DMS153 treated with DMSO at 0.1 percent for 48 hours (cell line): ENCODE measurements around the gene SSU72.

ENCODE experiments used
- DNase-seq: peaks from one replicate; lab custom pipeline; 2025; ENCODE audit not compliant: unreplicated experiment; lab: John Stamatoyannopoulos, UW

The SSU72 gene

GRCh38 chr1:1574721-1575537 is at the start of gene SSU72:
Gene SSU72, minus strand, starts transcription at chr1:1574863. Its CDS starts 306 bp downstream, at chr1:1574557.
- DNase-seq: peak; percentile 94

GRCh38 chr1:1623631-1624442 is 49.2 kb upstream of the SSU72 start:
- DNase-seq: no peak

GRCh38 chr1:1623181-1623630 is 48.5 kb upstream of the SSU72 start:
- no peak for DNase-seq

DNA sequence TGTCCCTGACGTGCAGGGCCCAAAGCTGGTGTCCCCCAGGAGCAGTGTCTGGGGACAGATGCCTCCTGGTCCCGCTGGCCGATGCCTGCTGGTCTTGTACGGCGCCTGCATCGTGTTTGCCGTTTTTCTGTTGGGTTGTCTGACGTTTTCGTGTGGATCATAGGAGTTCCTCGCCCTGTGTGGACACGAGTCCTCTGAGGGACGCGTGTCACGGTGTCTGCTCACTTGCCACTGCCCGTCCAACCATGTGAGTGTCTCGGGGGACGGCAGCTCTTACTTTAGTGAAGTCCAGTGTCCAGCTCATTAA is 48.1 kb upstream of the SSU72 start:
- DNase-seq: no peak

DNA sequence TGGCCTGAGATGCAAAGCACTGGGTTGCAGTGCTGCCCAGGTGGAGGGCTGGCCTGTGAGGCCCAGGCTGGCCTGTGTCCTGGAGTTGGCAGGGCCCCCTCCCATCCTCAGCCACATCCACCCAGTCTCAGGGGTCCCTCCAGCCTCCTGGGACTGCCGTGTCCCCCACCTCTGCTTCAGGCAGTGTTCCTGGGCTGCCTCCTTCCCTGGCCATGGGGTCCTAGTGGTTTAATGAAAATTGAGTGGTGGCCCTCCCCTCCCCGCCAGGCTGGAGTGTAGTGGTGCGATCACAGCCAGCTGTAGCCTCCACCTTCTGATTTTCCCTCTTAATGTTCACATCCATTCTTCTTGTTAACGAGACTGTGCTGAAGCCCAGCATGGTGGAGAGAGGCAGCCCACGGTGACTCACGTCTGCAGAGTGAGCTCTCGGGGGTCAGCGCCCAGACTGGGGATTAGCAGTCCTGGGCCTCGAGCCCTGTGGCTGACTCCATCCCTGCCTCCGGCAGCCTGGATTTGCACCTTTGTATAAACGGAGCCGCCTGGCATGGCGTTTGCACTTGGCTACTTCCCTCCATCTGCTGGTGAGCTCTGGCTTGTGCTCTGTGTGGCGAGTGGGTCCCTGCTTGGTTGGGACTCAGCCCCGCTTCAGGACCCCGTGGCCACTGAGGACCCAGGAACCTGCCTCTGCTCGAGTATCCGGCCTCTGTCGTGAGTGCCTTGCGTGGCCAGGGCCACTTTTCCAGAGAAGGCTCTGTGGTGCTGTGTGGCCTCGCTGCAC is 47.5 kb upstream of the SSU72 start:
- no peak for DNase-seq

DNA sequence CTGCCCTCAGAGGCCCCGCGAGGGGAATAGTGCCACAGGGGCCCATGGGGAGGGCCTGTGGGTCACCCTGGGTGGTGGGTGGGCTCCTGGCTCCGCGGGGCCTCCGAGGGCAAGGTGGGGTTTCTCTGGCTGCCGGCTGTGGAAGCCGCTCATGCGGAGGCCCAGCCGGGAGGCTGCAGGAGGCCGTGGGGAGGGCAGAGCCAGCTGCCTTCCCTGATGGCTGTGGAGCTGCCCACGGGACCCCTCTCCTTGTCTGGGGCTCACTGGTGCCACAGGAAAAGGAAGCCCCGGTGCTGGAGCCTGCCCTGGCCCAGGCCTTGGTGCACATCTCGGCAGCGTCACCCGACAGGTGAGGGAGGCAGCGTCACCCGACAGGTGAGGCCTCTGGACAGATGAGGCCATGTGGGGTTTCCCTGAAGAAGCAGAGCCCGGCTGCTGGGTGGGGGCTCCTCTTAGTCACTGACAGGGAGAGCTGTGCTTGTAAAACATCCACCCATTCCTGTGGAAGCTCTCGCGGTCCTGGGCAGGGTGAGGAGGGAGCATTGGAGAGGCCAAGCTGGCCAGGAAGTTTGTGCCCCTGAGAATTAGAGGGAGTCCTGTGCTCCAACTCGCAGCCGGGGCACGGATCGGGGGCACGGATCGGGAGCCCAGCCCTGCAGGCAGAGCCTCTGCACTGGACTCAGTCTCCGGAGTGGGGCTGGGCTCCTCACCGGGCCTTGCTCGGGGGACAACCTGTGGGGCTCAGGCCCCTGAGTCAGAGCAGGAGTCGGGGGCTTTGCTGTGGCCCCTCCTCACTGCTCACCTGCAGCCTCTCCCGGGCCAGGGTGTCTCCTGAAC is 46.7 kb upstream of the SSU72 start:
- no peak for DNase-seq

GRCh38 chr1:1620433-1621139 is 45.9 kb upstream of the SSU72 start:
- no peak for DNase-seq

GRCh38 chr1:1619917-1620361 is 45.3 kb upstream of the SSU72 start:
- no peak for DNase-seq

DNA sequence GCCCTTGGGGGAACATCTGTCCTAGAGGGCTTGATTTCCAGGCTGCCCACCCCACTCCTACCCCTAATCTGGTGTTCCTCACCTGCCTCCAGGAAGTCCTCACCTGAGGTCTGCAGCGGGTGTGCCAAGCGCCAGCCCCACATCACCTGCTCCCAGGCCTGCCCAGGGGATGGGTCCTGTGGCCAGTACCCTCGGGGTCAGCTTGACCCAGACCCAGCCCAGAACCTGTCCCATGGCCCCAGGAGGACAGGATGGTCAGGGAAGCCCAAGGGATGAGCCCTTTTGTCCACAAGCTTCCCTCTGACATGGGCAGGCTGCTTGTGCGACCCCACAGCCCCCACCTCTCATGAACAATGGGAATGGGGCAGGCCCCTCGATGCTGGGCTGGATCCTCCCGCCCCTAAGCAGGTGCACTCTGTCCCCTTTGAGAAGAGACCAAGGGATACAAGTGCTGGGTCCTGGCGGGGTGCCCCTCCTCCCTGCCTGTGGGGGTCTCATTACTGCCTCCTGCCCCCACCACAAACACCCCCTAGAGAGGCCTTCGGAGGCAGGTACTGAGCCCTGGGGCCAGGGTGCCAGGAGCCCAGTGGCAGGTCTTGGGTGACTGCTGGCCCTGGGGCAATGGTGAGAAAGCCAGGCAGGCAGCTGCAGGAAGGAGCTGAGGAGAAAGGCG is 43.9 kb upstream of the SSU72 start:
- no peak for DNase-seq

- DNase-seq: no peak
Observed at GRCh38 chr1:1617925-1618324, 43.3 kb upstream of the SSU72 start.

GRCh38 chr1:1617516-1617915 is 42.9 kb upstream of the SSU72 start:
- no peak for DNase-seq

- DNase-seq: no peak
Observed at GRCh38 chr1:1616838-1617237, 42.2 kb upstream of the SSU72 start.

DNA sequence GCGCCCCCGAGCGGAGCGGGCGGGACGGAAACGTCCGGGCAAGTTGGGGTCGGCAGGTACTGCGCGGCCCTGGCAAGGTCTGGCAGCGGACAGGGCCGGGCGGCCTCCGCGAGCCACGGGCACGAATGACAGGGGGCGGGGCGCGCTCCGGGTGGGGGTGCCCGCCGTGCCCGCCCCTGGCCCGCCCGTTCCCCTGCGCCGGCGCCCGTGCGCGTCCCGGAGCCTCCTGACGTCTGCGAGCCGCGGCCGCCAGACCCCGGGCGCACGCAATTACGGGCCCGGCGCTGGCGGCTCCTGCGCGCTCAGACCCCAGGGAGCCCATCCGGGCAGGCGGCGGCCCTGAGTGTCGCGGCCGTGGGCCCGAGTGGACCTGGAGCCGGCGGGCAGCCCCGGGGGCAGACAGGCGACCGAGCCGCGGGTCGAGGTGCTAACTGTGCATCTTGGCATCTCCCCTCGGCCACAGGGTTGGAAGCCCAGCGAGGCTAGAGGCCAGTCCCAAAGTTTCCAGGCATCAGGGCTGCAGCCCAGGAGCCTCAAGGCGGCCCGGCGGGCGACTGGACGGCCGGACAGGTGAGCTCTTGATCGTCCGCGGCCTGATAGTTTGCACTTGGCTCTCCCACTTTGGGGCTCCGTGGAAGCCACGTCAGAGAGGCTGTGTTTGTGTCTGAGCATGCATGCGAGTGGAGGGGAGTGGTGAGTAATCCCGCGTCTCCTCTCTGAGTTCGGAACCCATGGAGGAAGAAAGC is 41.6 kb upstream of the SSU72 start:
- DNase-seq: no peak

DNA sequence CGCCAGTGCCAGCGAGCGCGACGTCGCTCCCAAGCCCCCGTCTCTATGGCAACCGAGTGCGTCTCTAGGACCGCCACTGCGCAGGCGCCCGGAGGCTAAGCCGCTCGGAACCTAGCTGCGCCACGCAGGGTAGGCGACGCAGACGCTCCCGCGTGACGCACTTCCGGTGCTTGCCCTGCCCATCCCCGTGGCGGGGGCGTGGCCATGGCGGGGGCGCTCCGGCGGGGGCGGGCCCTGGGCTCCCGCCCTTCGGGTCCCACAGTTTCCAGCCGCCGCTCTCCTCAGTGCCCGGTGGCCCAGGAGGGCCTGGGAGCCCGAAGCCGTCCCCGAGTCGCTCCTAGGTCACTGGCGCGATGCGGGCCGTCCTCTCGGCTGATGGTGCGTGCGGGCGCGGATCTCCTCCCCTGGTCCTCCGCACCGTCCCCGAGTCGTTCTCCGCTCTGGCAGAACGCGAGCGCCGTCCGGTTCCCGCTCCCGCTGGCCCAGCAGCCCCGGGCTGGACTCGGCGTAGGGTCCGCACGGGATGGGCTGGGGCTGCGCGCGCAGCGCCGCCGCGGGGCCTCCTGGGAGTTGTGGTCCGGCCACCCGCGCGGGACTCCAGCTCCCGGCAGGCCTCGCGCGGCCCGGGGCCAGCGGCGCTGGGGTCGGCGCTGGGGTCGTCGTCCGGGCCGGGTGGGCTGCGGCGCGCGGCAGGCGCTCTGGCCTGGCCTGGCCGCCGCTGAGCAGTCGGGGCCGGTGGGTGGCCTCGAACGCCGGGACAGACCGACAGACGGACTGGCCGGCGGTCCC is 40.8 kb upstream of the SSU72 start, which contains the start of gene MIB2:
MIB2 (plus strand) TSS at position 245 of the 789 bp plus-strand sequence. CDS start 7,953 bp downstream, outside the sequence.
- DNase-seq: peak; percentile 100

- no peak for DNase-seq
Observed at GRCh38 chr1:1614954-1615255, 40.2 kb upstream of the SSU72 start.

DNA sequence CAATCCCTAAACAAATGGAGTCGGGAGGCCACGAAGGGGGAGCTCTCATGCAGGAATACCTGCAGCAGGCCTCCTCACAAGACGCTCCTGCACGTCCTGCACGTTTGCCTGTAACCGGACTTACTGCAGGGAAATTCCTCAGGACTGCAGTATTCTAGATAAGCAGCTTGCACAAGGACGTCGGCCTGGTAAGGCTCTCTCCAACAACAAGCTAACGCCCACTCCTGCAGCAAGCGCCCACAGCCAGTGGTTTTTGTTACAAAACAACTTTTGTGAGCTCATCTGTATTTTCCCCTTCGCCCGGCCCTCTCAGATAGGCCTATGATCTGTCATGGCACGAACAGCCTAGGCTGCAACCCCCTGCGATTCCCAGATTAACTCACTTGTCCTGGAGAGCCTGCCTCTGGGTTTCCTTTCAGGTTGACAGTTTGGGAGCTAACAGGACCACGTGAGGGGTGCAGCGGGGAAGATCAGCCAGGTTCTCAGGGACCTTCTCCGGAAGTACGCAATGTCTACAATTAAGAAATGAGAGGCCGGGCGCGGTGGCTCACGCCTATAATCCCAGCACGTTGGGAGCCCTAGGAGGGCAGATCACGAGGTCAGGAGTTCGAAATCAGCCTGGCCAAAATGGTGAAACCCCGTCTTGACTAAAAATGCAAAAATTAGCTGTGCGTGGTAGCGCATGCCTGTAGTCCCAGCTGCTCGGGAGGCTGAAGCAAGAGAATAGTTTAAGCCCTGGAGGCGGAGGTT is 39.7 kb upstream of the SSU72 start:
- DNase-seq: no peak

- no peak for DNase-seq
Observed at GRCh38 chr1:1613509-1614082, 38.9 kb upstream of the SSU72 start.
